HPDE6-E6E7 (cell line): ENCODE data around the gene LNX2.
"Not testable (repeated sequence)": the region's sequence is repeated elsewhere in the genome, so short reads cannot be mapped to it uniquely, and the experiment has no call there.

ENCODE experiments used
- DNase-seq: peaks from one replicate; pipeline ENCODE4 v3.0.0; 2011; ENCODE audit warnings: missing footprints; ENCODE audit errors: extremely low spot score

Gene LNX2

GRCh38 chr13:27637289-27637626 is 16.9 kb upstream of the LNX2 start:
- DNase-seq, result no peak

DNA sequence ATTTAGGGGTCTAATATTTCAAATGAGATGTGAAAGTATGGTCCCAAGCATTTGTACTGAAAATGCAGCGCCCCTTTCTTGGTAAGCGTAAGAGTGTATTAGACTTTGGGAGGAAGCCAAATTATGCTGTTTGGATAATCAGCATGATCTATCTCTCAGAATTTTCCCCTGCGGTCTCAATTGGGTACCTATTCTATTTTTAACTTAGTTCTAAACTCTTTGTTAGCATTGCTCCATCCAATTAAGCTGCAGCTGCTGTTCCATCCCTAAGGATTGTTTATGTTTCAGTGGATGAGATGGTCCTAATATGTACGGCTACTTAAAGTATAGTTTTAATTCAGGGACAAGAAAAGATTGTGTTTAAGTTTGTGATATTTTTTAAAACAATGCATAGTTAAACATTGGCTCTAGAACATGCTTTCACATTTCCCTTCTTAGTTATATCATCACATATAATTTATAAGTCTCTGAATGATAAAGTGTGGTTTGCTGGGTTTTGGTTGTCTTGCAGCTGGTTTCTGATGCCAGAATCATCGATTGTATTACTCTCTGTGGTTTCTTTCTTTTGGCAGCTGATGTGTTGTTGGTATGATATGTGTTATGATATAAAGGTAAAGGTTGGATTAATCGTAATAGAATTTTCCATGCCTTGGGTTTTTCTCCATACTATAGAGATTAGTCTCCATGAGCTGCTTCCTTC is 16.4 kb upstream of the LNX2 start:
- DNase-seq, result no peak

- no peak for DNase-seq
Measured at GRCh38 chr13:27635266-27635665, 14.9 kb upstream of the LNX2 start.

- DNase-seq, result no peak
Measured at GRCh38 chr13:27634791-27635190, 14.5 kb upstream of the LNX2 start.

- peak; percentile 59 for DNase-seq
Measured at GRCh38 chr13:27634231-27634630, 13.9 kb upstream of the LNX2 start.

GRCh38 chr13:27632648-27633047 is 12.3 kb upstream of the LNX2 start:
- DNase-seq, result no peak

DNA sequence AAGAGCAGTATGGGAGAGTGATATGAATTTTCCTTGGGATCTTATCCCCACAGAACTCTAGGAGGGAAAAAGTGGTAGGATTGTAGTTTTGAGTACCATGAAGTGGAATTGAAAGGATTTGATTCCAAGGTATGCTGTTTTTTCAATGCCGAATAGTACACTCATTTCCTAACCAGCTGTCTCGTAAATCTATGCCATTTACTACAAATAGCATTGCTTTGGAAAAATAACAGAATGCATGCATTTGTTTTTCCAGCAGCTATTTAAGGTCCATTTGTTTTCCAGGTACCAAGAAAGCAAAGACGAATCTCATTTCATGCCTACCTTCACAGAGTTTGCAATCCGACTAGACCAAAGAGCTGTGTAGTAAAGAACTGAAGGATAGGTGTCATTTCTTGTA is 11.9 kb upstream of the LNX2 start:
- DNase-seq, result no peak

- DNase-seq, result no peak
Measured at GRCh38 chr13:27631665-27632064, 11.3 kb upstream of the LNX2 start.

- no peak for DNase-seq
Measured at GRCh38 chr13:27631156-27631555, 10.8 kb upstream of the LNX2 start.

DNA sequence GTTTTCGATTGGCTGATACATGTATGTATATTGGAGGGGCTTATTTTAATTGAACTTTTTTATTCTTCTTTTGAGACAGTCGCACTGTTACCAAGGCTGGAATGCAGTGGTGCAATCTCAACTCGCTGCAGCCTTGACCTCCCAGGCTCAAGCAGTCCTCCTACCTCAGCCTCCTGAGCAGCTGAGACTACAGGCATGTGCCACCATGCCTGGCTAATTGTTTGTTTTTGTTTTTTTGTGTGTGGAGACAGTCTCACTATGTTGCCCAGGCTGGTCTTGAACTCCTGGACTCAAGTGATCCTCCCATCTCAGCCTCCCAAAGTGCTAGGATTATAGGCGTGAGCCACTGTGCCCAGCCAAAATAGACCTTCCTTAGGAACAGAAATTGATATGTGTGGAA is 8.4 kb upstream of the LNX2 start:
- not testable (repeated sequence) for DNase-seq

GRCh38 chr13:27628081-27628480 is 7.8 kb upstream of the LNX2 start:
- no peak for DNase-seq

- no peak for DNase-seq
Measured at GRCh38 chr13:27627380-27627779, 7.1 kb upstream of the LNX2 start.

DNA sequence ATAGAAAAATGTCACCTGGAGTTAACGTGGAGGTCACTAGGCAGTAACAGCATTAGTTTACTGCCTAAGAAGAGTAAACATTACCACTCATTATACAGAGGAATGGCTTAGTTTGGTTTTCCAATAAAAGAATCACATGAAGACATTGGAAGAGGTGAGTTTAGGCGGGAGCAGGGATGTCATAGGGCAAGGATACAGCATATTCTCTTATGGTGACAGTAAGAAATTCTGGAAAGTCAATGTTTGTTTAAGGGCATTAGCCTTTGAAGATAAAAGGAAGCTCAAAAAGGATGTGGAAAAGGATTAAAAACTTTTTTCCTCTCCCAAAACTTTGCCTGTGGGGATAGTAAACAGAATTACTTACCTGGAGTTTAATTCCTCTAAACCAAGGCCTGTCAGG is 5.5 kb upstream of the LNX2 start:
- no peak for DNase-seq

GRCh38 chr13:27624071-27624470 is 3.7 kb upstream of the LNX2 start:
- DNase-seq, result no peak

- no peak for DNase-seq
Measured at GRCh38 chr13:27622881-27623280, 2.6 kb upstream of the LNX2 start.

DNA sequence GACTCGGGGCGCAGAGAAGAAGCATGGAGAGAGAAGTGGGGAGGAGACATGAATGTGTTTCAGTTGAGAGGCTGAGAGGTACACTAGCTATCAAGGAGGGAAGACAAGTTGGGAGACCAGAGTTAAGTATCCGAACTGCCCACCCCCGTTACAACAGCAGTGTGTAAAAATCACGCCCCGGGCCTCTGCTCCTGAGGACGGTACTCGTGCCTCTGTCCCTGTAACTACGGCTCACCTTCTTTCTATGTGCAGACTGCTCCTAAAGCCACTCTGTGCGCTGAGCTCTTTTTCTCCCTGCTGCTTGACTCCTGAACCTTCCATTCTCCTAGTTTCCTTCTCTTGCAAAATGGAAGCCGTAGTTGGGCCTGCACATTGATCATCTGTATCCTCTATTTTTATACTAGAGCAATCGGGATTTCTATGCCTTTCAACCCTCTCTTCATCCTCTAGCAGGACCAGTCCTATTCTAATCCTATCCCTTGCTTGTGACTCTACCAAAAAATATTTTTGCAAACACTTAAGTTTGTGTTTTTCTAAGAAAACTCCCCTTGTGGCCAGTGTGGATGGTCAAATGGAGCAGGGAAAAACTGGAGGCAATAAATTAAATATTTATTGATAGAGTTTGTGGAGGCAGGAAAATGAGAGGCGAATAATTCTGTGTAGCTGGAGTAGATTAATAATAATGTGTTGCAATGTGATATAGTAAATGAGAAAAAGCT is 1.9 kb upstream of the LNX2 start:
- no peak for DNase-seq

DNA sequence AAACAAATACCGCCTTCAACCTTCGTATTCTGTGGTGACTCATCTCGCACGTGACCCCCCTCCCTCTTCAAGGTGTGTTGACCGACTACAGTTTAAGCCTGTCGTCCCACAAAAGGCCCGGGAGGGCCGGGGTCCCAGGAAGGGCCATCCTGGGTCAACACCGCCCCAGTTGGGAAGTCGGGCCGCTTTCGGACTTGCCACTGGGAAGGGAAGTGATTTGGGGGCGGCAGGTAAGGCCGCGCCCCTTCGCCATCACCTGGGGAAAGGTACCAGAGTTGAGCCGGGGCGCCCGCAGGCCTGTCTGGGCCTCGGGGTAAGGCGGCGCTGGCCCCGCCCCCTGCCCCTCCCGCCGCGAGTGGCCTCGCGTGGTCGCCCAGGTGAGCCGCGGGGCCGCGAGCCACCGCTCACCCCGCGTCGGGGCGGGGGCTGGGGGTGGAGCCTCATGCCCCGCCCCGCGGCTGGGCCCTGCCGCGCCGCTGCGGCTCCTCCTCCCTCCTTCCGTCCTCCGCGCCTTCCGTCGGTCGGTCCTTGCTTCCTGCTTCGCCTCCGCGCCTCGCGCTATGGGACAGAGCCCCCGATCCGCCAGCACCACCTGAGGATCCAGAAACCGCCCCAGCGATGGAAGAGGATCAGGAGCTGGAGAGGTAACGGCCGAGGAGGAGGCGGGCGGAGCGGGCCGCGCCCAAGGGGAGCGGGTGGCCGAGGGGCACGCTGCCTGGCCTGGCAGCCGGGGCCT is 1.2 kb upstream of the LNX2 start, which contains the start of gene POLR1D:
TSS of gene POLR1D (plus strand) at position 527 of the 736 bp plus-strand sequence. CDS start at position 619, 92 bp downstream.
- DNase-seq, result peak; percentile 38

DNA sequence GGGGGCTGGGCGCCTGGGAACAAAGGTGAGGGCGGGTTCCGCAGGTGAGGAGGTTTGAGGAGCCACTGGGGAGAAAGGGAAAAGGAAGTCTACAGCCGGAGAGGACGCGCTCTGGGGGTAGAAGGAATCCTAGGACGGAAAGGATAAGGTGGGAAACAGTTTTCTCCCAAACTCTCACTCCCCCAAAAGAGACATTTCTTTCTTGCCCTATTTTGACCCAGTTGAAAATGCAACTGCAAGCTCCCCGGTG is 712 bp upstream of the LNX2 start:
- no peak for DNase-seq

- no peak for DNase-seq
Measured at GRCh38 chr13:27619728-27620376, 477 bp downstream of the LNX2 start.

- DNase-seq, result no peak
Measured at GRCh38 chr13:27619093-27619727, 1.1 kb downstream of the LNX2 start.

GRCh38 chr13:27617881-27618321 is 2.4 kb downstream of the LNX2 start:
- DNase-seq, result no peak

- no peak for DNase-seq
Measured at GRCh38 chr13:27613628-27614027, 6.7 kb downstream of the LNX2 start.
